Activated CD4-positive, alpha-beta T cell treated with anti-CD3 and anti-CD28 coated beads for 1 hour (primary cell): ENCODE measurements around the gene HTR3E.
"Not testable (repeated sequence)": the region's sequence is repeated elsewhere in the genome, so short reads cannot be mapped to it uniquely, and the experiment has no call there.

Experiments used
- DNase-seq: peaks from one replicate; pipeline ENCODE4 v3.0.0-alpha.2; 2020

The HTR3E gene

GRCh38 chr3:184116017-184116416 lies 19.2 kb downstream of the HTR3E start:
- DNase-seq: no peak

GRCh38 chr3:184117636-184118035 lies 20.8 kb downstream of the HTR3E start:
- DNase-seq: no peak

- DNase-seq: not testable (repeated sequence)
These were observed 24.2 kb downstream of the HTR3E start for GRCh38 chr3:184121031-184121430.

GRCh38 chr3:184126006-184126405 lies 29.1 kb downstream of the HTR3E start:
- no peak for DNase-seq

- DNase-seq: no peak
These were observed 32.1 kb downstream of the HTR3E start for GRCh38 chr3:184129012-184129411.

- DNase-seq: no peak
These were observed 36.1 kb downstream of the HTR3E start for GRCh38 chr3:184132945-184133344.

GRCh38 chr3:184133840-184134745 lies 37.2 kb downstream of the HTR3E start:
- no peak for DNase-seq

GRCh38 chr3:184134746-184135148 lies 37.9 kb downstream of the HTR3E start:
- no peak for DNase-seq

GRCh38 chr3:184135149-184135910 lies 38.5 kb downstream of the HTR3E start, which contains the start of gene EIF2B5:
Gene EIF2B5, plus strand, starts transcription at chr3:184135358. Its CDS starts 28 bp downstream, at chr3:184135386.
- peak; percentile 79 for DNase-seq

- DNase-seq: no peak
These were observed 39.0 kb downstream of the HTR3E start for GRCh38 chr3:184135911-184136260.

GRCh38 chr3:184140436-184140835 lies 43.6 kb downstream of the HTR3E start:
- DNase-seq: no peak

GRCh38 chr3:184142199-184142598 lies 45.3 kb downstream of the HTR3E start:
- DNase-seq: no peak

- DNase-seq: no peak
These were observed 46.5 kb downstream of the HTR3E start for GRCh38 chr3:184143327-184143726.

- DNase-seq: no peak
These were observed 47.6 kb downstream of the HTR3E start for GRCh38 chr3:184144505-184144904.

- DNase-seq: no peak
These were observed 48.3 kb downstream of the HTR3E start for GRCh38 chr3:184145111-184145524.

- no peak for DNase-seq
These were observed 48.9 kb downstream of the HTR3E start for GRCh38 chr3:184145751-184146270.

- no peak for DNase-seq
These were observed 51.2 kb downstream of the HTR3E start for GRCh38 chr3:184148076-184148475.

GRCh38 chr3:184149123-184149522 lies 52.3 kb downstream of the HTR3E start:
- no peak for DNase-seq

- not testable (repeated sequence) for DNase-seq
These were observed 52.9 kb downstream of the HTR3E start for GRCh38 chr3:184149770-184150169.

- no peak for DNase-seq
These were observed 58.2 kb downstream of the HTR3E start, which contains the start of gene DVL3 for GRCh38 chr3:184154885-184155643. Gene DVL3, plus strand, starts transcription at chr3:184155377. Its CDS starts 259 bp downstream, at chr3:184155636.

GRCh38 chr3:184155644-184156521 lies 59.0 kb downstream of the HTR3E start:
- DNase-seq: peak; percentile 37

- no peak for DNase-seq
These were observed 59.7 kb downstream of the HTR3E start for GRCh38 chr3:184156522-184156955.
